HuH-7.5 (cell line): ENCODE results near the gene PPP2R2B.

ENCODE experiments used
- DNase-seq: peaks from one replicate; pipeline ENCODE4 v3.0.0; 2011; ENCODE audit warnings: low spot score

PPP2R2B gene

DNA sequence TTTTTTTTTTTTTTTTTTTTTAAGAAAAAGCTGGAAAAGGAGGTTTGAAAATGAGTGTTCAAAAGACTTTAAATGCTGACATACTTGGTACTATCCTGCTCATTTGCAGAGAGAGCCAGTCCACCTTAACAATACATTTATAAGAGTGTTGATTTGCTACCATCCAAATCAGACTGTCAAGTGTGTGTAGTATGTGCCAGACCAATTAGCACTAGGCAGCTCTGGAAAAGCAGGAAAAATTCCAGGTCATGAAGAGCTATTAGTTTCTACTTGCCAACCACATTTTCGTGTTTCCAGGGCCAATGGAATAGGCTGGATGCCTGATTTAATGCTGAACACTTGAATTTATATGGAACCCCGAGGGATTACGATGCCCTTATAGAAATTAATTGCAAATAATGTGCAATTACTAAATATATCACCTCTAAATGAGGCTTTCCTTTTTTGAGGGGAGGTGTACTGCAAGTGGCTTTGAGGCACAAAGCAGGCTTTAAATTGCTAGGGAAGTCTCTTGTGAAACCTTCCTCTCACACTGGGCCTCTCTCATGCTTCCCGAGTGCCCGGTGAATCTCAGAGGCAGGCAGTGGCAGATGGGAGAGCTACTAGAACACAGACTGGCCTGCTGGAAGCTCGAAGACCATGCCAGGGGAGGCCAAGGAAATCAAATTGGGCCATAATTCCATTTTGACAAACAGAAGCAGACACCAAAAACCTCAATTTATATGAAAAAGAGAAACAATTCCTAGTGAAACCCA is 178.7 kb downstream of the PPP2R2B start:
- DNase-seq, result no peak

DNA sequence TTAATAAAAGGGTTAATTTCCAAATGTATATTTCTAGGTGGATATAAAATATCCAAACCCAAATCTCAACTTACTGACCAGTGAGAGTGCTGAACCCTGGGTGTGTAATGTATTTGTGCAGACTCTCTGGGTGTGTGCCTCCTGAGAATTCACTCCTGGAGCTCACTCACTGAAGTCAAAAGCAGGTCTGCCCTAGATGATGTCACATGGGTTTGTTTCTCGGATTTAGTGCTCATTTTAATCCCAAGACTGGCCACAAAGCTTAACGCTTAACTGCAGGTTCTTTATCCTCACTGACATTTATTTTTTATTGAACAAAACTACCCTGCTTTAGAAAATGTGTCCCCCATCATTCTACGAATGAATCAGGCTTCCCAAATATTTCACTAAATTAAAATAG is 179.4 kb downstream of the PPP2R2B start:
- DNase-seq, result no peak

DNA sequence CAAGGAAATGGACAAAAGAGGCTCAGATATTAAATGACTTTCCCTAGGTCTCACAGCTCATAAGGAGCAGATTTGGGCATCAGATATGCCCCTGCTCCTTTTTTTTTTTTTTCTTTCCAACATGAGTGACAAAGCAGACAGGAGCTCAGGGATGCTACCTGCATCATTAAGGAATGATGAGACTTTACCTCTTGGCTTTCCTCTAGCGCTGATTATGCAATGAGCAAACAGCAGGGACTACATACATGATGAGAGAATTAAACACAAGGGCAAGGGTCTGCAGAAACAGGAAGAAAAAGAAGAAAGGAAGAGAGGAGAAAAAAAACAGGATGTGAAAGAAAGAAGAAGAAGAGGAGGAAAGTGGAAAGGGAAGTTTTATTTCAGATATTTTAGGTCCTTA is 179.9 kb downstream of the PPP2R2B start:
- DNase-seq, result no peak

DNA sequence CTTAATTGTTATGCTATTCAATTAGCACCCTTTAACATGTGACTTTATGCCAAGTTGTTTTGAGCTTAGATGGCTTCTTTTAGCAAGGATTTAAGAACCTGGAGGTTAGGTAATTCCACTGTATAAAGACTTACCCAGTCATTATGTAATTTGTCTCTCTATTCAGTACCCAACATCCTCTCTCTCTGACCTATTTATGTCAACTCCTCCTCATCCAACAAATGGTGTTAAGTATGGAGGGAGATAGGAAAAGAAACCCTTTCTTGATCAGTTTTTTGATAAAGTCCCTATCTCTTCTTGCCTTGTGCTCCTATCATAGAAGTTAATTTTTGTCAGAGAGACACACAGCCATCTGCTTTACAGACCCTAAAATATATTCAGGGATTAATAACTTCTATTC is 181.3 kb downstream of the PPP2R2B start:
- no peak for DNase-seq

DNA sequence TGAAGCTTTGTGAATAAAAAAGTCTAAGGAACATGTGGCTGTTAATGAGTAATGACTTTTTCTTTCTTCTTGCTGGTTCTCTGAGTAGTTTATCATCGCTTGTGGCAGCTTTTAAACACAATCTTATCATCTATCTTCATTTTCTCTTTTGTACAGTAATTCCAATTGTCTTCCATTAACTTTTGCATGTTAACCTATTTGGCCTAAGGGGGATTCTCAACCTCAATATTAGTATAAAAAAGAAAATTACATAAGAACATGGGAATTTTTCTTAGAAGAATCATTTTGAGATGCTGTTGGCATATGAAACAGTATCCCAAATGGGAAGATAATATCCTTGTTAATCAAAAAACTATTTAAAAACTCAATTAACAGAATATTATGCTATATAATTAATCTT is 182.9 kb downstream of the PPP2R2B start:
- no peak for DNase-seq

DNA sequence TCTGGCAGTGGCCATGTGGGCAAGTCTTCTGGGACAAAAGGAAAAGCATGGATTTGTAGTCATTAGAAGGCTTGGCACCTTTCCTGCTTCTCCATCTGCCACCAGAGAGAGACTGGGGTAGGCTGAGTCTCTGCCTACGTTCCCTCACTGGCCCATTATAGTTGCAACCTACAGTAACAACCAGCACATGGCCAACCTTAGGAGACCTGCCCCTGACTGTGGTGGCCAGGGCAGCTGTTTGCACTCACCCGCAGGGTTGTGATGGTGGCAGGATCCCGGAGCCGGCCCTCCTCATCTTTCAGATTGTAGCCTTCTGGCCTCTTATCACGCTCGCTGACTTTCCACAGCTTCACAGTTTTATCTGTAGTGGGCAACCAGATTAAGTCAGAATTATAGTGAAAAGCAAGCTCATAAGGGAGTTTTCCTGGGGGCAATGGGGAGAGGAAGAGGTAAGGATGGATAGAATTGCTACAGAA is 187.6 kb downstream of the PPP2R2B start:
- DNase-seq, result no peak

DNA sequence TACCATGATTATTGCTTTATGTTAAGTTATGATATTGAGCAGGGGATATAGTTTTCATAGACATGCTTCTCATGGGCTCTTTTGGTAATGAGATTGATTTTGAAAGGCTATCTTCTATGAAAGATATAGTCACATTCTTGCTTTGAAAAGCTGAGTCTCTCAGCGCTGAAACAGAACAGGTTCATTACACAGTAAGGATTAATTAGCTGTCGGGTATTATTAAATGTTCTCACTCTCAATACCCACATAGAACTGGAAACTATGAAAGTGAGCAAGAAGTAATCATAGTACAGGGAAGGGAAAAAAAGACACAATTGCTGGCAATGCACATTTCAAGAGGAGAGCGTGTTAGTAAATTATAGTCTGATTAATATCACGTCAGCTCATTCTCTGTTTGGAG is 190.9 kb downstream of the PPP2R2B start:
- no peak for DNase-seq

DNA sequence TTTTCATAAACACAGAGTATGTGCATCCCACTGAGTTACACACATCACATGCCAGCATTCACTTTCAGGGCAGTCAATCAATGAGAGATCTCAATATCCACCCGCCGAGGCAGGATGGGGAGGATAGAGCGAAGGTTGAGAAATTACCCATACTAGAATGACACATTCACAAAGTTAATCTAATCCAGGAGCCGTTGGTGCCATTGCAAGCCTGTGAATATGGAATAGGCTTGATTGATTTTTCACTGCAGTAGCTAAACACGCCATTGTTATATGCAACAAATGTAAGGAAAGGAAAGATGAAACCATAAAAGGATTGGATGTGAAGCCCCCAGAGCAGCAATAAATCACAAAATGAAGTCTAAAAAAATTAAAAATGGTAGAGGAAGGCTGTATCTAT is 194.7 kb downstream of the PPP2R2B start:
- DNase-seq, result no peak

DNA sequence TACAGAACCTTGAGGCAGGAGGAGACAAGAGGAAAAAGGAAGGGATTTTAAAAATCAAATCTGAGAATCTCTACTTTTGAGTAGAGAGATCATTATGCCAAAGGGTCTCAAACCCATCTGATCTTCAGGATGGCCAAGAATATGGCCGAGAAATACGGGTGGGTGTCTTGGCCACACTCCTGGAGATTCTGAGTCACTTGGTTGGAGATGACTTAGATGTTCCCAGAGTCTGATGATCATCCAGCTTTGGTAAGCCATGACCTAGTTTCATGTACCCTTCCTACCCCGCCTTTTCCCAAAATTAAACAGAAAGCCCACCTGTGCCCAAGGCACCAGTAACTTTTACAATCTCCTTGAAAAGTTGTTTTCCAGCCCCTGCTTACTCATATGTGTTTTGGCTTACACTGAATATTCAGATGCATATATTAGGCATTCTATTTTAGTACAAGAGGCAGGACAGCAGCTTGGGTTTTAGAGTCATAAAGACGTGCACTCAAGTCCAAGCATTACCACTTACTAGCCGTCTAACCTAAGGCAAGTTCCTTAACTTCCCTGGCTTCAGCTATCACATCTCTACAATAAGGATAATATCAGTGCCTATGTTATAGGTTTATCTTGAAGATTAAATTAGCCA is 195.5 kb downstream of the PPP2R2B start:
- no peak for DNase-seq

DNA sequence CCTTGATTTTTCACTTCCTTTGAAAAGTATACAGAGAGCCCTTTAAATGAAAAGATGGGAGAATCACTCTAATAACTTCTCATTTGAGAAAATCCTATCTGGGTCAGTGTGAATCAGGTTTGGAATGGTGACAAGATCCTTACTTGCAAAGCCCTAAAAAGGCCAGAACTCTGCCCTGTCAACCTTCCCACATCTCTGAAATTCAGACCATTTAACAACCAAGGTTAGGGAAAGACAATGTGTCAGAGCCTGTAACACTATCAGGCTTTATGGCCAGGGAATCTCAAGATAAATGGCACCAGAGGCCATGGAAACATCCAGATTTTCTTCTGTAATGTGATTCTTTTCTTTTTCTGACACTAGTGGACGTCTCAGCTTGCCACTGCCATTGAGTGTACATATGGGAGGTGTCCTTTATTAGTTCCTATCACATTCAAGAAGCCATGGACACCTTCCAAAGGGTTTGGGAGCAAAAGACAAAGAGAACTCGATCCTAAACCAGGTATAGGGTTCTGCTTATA is 196.9 kb downstream of the PPP2R2B start:
- no peak for DNase-seq

DNA sequence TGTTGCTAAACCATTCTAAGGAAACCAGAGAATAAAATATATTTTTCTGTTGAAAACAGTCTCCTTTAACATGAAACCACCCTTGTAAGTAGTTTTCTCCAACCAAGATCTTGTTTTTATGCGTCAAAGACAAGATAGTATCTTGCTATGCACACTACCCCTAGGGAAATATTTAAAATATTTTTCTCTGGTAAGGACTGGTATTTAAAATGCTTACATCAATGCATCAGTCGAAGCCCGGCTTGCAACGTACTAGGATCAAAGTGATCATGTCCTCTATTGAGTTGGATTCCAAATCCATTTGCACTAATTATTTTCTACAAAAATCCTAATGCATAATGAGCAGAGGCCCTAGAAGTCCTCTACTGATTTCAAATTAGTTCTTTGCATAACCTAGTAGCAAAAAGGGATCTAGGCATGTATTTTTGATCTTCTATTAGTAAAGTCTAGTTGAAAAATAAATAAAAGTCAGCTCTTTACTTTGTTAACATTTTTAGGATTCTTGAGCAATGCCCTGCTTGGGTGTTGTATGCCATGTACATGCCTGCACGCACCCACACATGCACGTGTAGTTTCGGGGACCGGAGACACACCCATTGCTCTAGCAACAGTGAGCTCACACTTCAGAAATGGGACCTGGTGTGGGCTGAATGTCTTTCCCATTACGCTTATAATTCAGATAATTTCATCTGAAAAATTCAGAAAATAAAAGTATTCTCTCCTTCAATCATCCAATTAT is 197.5 kb downstream of the PPP2R2B start:
- no peak for DNase-seq

DNA sequence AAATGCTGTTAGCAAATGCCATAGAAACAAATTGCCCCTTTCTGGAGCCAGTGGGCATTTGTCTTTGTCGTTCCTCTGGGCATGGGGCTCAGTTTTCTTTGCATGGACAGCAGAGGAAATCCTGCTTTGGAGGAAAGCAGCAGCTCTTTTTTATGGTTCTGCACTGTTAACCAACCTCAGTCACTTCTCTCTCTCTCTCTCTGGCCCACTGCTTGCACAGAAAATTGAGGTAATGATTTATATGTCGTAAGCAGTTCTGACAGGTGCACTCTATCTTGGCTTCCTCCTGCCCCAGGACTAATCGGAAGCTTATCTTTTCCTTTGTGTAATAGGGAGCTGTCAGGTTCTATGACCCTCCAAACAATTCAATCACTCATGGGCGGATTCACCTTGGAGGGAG is 202.9 kb downstream of the PPP2R2B start:
- DNase-seq, result no peak

DNA sequence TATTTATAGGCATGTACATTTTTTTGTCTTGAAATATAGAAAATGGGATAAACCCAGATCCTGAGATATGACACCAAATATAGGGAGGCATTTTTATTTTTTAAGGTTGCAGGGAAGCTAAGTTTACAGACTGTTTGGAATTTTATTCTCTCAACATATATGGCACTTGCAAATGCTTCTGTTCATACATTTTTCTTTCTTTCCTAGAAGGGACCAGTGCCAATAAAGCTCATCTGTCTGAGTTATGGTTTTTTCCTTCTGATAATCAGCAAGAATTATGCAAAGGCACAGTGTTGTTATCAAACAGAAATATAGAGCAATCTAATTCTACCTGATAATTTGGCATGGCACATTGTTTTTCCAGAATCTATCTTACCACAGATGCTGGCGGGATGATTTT is 205.7 kb downstream of the PPP2R2B start:
- DNase-seq, result no peak

DNA sequence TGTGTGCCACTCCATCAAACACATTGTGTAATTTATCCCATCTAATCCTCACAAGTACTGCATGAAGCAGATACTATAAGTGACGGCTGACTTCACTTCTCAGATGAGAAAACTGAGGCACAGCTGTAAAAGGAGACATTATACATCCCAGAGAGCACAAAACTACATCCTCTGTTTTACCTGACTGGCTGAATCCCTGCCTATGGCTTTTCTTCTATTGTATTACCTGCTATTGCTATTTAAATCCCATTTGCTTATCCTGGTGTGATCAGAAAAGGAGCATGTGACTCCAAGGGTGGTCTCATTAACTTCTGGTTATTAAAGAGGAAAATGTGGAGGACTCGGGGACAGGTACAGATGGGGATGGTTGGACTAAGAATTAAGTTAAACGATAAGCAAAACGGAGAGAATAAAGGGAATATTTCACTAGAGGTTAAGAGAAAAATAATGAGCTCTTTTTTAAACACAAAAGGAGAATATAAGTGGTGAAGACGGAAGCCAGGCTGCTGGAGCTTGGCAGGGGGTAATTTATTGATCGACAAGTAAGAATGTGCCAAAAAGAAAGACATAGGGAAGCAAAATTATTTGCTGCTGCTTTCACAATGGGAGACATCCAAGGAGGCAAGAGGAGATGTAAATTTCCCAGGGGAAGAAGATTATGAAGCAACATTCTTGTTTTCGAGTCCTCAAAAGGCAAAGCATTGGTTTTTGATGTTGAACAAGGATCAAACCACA is 206.8 kb downstream of the PPP2R2B start:
- no peak for DNase-seq

DNA sequence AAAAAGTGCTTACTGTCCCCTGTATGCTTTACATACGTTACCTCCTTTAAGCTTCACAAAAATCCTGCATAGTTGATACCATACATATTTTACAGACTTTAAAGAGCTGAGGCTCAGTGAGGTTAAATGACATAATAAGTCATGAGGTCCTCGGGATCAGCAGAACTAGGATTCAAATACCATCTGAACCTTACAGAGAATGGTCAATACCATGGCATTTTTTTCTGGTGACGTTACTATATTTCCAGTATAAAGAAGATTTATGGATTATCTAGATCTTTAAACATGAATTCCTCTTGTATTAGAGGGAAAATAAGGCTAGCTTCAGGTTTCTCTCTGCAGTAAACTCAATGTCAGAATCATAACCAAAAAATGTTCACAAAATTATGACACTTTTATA is 208.9 kb downstream of the PPP2R2B start:
- DNase-seq, result no peak

DNA sequence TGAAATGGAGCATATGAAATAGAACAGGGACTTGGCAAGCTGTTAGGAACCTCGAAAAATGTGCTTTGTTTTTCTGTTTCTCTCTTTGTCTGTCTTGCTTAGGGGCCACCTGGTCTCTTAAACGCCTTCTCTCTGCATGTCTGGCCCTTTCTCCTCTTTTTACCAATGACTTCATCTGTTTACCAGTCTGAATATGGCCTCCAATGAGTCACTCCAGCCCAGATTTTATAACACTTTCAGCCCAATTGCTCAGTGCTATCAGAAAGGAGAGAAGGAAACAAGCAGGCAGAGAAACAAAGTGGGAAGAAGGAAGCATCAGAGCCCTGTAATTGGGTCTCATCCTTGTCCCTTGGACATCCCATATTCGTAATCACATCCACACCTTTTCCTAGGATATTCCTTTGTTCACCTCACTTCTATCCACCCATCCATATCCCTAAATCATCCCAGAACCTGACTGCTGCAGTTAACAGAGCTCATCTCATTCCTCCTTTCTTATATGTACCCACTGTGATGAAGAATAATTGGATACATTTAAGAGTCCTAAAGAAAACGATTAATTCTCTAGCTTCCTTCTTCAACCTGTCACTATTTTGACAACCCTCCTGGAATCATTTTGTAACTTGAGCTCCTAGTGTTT is 210.8 kb downstream of the PPP2R2B start:
- DNase-seq, result no peak

DNA sequence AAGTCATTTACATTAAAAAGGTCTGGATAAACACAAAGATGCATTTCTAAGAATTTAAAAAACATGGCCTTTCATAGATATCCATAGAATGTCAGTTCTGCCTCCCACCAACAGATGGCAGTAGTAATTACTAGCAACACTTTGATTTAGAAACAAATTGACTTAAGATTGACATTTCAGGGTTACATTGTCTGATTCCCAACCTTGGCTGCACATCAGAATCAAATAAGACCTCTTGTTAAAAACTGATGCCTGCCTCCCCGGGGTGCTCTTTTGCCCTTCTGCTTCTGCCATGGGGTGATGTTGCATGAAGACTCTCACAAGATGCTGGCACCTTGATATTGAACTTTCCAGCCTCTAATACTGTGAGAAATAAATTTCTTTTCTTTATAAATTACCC is 216.3 kb downstream of the PPP2R2B start:
- no peak for DNase-seq

DNA sequence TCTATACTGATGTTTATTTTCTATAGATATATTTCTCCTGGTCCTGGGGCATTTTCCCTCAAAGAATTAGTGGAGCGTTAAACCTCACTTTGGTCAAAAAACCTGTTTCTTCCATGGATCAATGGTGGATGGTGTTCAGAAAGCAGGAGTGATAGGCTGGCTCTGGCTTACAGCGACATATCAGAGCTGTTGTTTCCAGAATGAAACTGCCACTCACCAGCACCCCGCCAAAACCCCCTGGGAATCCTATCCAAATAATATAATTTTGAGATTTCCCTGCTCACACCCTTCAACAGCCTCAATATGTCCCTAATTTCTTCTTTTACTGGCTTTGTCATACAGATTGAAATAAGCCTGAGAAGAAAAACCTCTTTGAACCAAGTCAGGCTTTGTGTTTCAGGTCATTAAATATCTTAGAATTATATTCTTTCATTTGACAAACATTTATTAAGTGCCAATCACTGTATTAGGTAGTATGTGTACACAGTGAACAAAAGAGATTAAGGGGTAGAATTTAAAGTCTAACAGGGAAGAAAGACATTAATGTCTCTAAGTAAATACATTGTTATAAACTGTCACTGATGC is 218.1 kb downstream of the PPP2R2B start:
- no peak for DNase-seq

DNA sequence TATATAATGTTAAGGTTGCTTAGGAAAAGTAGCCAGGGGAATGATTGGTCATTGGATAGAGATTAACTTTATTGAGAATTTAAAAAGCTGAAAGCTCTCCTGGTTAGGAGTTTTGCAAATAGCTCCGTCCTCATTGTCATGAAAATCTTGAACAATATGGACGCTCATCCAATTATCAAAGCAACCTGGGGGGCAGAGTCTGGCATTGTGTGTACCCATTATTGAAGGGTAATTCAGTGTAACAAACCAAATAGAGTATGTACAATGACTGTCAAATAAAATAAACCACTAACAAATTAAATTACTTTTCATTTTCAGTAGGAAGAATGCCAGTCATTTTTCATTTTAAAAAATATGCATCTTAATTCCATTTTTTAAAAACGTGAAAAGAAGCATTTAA is 218.6 kb downstream of the PPP2R2B start:
- no peak for DNase-seq

DNA sequence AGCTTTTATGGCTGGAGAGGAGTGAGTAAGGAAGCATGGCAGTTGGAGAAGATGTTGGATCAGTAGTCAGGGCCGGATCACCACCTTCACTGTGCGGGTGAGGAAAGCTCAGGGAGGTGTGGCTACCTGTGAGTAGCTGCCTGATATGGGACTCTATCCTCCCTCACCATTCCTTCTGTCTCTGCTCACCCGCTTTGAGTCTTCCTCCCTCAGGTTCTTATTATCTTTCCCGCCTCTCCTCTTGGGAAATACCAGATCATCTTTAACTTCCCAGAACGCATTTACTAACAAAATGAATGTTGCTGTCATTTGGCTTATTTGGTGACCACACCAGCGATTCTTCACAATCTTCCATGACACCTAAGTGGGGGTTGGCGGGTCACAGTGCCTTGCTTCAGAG is 221.9 kb downstream of the PPP2R2B start:
- no peak for DNase-seq

DNA sequence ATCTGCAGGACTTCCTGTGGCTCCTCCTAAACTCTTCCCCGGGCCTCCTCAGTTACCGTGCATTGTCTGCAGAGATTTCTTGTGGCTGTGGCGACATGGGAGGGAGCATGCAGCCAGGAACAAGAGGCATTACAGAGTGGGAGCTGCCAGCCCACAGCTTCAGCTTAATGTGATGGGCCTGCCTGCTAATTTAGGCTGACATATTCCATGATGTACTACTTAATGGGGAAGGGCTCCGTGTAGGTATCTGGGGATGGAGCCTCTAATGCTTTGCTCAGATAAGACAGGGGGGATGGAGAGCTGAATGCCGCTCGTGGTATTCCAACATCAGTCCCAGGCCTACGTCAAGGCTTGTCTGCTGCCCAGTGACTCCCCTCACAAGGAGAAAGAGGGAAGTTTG is 225.0 kb downstream of the PPP2R2B start:
- no peak for DNase-seq
